HK-2 (cell line): ENCODE results near the gene HDDC3.
A peak's percentile ranks its signal among the peaks of the same experiment; 100 is the strongest.

Experiments
- DNase-seq: peaks from one replicate; pipeline ENCODE4 v3.0.0-alpha.2; 2018; ENCODE audit not compliant: unreplicated experiment

Gene HDDC3

GRCh38 chr15:90892498-90893174 is 39.7 kb downstream of the HDDC3 start:
- no peak for DNase-seq

- no peak for DNase-seq
These were observed 40.3 kb downstream of the HDDC3 start for GRCh38 chr15:90892023-90892422.

- DNase-seq, result no peak
These were observed 40.9 kb downstream of the HDDC3 start for GRCh38 chr15:90891346-90891949.

GRCh38 chr15:90890839-90891238 is 41.5 kb downstream of the HDDC3 start:
- no peak for DNase-seq

- DNase-seq, result no peak
These were observed 42.5 kb downstream of the HDDC3 start for GRCh38 chr15:90889736-90890456.

GRCh38 chr15:90889313-90889730 is 43.0 kb downstream of the HDDC3 start:
- no peak for DNase-seq

- DNase-seq, result no peak
These were observed 45.3 kb downstream of the HDDC3 start for GRCh38 chr15:90887037-90887481.

- DNase-seq, result no peak
These were observed 46.1 kb downstream of the HDDC3 start for GRCh38 chr15:90886291-90886614.

GRCh38 chr15:90885432-90886290 is 46.7 kb downstream of the HDDC3 start:
- DNase-seq, result peak; percentile 47

- DNase-seq, result no peak
These were observed 47.5 kb downstream of the HDDC3 start for GRCh38 chr15:90884719-90885431.

- no peak for DNase-seq
These were observed 48.2 kb downstream of the HDDC3 start, which contains the start of gene FES for GRCh38 chr15:90883976-90884718. TSS of gene FES (plus strand) at chr15:90884504. CDS start at chr15:90885046, 542 bp downstream.

- DNase-seq, result no peak
These were observed 48.8 kb downstream of the HDDC3 start for GRCh38 chr15:90883526-90883975.

GRCh38 chr15:90882781-90883525 is 49.4 kb downstream of the HDDC3 start:
- no peak for DNase-seq

- no peak for DNase-seq
These were observed 50.2 kb downstream of the HDDC3 start for GRCh38 chr15:90881978-90882721.

GRCh38 chr15:90881181-90881977 is 51.0 kb downstream of the HDDC3 start:
- DNase-seq, result no peak

- DNase-seq, result no peak
These were observed 51.8 kb downstream of the HDDC3 start for GRCh38 chr15:90880381-90881145.
